Measurements from ENCODE around the gene NSRP1.
"Not testable (repeated sequence)": the region's sequence is repeated elsewhere in the genome, so short reads cannot be mapped to it uniquely, and the experiment has no call there.

Gene NSRP1

GRCh38 chr17:30225112-30225511 lies 108.5 kb downstream of the NSRP1 start:
- DNase-seq = no peak

- DNase-seq = no peak
These were observed 109.4 kb downstream of the NSRP1 start for GRCh38 chr17:30225919-30226553.

GRCh38 chr17:30226878-30227277 lies 110.3 kb downstream of the NSRP1 start:
- no peak for DNase-seq

- no peak for DNase-seq
These were observed 111.4 kb downstream of the NSRP1 start for GRCh38 chr17:30228011-30228410.

DNA sequence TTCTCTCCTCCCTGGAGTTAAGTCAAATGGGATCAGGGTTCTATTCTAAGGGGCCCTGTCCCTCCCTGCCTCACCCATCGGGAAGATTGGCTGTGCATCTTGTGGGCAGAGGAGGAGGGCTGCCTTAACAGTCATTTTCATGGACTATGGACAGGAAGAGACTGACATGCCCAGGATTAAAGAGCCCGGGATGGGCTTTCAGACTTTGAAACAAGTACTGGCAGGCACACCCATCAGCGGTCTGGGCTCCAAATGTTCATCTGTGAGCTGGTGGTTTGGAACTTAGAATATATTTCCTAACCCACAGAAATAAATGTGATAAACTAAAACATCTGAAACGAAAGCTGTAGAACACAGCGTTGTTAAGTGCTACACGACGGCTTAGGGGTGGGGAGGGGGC lies 112.4 kb downstream of the NSRP1 start:
- DNase-seq = no peak

- DNase-seq = not testable (repeated sequence)
These were observed 113.4 kb downstream of the NSRP1 start for GRCh38 chr17:30230009-30230408.

DNA sequence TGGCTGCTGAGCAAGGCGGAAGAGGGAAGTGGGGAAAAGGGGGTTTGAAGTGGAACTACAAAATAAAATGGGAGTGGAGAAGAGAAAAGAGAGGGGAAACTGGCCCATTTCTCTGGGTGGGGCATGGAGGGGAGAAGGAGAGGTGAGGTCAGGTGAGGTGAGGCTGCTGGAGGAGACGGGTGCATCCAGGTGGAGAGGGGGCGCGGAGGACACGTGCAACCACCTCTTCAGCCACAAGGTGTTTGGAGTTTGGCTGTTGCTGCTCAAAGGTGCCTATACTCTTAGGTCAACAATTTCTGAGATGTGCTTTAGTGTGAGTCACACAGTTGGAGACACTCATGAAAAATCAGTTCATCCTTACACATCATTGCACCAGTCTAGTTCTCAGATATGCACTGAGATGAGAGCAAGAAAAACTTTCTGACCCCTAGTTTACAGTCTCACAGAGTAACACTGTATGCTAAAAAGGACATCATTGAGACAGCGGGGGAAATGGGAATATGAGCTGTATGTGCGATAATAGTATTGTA lies 114.0 kb downstream of the NSRP1 start:
- DNase-seq = no peak

DNA sequence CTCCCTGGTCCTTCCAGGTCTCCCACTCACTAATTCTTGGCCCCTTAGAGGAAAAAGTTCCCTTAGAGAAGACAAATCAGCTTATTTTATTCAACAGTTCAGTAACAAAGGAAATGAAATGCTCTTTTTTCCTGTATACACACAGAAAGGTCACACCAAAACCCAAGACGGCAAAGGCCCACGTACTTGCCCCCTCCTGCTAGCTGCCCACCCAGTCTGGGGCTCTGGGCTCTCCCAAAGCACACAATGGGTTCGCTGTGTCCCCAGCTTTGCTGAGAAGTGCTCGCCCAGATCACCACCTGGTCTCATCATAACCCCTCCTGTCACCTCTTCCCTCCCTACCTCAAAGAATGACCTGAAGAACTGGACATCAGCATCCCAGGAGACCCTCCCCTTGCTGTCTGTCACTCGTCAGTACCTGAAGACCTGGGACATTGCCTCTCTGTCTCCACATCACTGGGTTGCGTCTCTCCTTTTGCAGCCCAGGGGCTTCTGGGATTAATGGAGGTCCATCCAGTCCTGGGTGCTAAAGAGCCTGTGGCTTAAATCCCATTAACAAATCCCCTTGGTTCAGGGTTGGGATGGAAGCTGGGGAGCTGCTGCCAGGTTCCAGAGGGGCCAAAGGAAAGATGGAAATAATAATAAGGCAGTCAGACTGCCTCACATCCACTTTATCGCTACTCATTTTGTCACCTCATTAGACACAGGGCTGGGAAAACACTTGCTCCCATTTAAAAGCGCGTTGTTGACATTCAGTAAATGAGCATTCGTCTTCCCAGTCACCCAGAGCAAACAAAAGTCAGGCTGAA lies 115.6 kb downstream of the NSRP1 start:
- DNase-seq = no peak

GRCh38 chr17:30232824-30233427 lies 116.3 kb downstream of the NSRP1 start:
- DNase-seq = no peak

- no peak for DNase-seq
These were observed 117.7 kb downstream of the NSRP1 start for GRCh38 chr17:30234296-30234695.

DNA sequence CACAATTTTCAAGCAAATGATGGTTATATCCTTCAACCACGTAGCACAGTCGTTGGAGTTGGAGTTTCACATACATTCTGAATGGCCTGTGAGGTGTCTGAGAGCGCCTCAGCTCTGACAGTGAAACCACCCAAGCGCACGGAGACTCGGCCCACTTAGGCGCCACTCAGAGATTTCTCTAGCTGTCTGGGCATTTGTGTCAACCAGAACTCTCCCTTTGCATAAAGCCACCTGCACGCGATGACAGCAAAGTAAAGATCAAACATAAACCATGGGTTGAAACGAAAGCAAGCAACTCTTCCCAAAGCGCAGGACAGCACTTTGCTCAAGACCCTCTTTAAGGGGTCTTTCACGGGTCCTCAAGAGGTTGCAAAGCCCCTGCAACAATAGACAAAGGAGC lies 118.3 kb downstream of the NSRP1 start:
- DNase-seq = peak; percentile 61

DNA sequence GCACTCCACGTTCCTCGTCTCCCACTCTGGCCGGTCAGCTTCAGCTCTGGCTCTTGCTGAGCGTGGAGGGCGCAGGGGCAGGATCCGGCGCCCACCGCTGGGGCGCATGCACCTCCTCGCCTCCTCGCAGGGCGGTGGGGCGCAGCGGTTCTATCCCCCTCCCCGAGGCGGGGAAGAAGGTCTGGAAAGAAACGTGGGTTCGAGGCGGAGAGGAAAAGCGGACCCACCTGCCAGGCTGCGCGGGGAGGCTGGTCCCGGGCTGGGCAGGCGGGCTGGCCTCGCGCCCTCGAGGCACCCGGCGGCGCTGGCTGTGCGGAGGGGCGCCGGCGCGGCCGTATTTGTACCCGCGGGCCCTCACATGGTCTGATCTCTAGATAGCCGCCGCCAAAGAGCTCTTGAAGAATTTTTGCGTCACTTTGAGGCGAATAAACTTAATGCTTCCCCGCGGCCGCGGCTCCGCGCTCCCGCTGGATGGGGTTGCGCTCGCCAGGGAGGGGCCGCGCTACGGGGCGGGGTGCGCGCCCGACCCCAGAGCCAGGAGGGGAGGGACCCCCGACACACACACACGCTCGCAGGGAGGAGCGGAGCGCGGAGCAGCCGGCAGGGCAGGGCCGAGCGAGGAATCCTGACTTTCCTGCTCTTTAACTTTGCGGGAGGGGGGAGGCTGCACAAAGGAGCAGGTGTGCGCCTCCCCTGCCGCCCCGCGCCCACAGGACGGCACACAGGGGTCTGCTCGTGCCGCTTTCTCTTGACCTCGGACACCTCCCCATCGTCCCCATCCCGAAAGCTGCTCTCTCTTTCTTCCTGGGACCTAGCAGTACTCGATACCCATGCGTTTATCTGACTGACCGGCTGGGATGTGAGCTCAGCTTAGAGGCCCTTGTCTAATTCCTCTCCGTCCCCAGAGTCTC lies 119.0 kb downstream of the NSRP1 start, which contains the start of gene SLC6A4:
TSS of gene SLC6A4 (minus strand) at position 312 of the 911 bp plus-strand sequence. CDS start 13,739 bp downstream, outside the sequence.
- no peak for DNase-seq
